Left lung (tissue), 14 donors: ENCODE results near the gene KRTAP10-9. TPM values are rescaled to one million over a fixed set of nuclear protein-coding genes. Genes with fewer than 3 reads are reported as not detected.
A peak's percentile ranks its signal among the peaks of the same experiment; 100 is the strongest.
"Not testable (repeated sequence)": the region's sequence is repeated elsewhere in the genome, so short reads cannot be mapped to it uniquely, and the experiment has no call there.

ENCODE experiments used
- ATAC-seq: fragments of 200-7000 bp; cut with Tn5 transposase; one replicate; pipeline ENCODE4 v1.9.1; 2020; ENCODE audit warnings: moderate library complexity
- DNase-seq, 4 donors: peaks; one replicate each; pipeline ENCODE4 v3.0.0-alpha.2; 2013 to 2020
- H3K27ac ChIP-seq, 2 donors: fragments of 200-600 bp; sonication (generic) in 1 of 2; one replicate each; pipeline versions ENCODE4 v1.5.0 to v1.8.0; 2020 to 2021
- H3K27me3 ChIP-seq, 2 donors: fragments of 200-600 bp; sonication (generic) in 1 of 2; one replicate each; pipeline versions ENCODE4 v1.5.0 to v1.8.0; 2020 to 2021
- H3K36me3 ChIP-seq, 2 donors: fragments of 200-600 bp; sonication (generic) in 1 of 2; one replicate each; pipeline versions ENCODE4 v1.5.0 to v1.8.0; 2020 to 2021
- H3K4me1 ChIP-seq, 2 donors: fragments of 200-600 bp; one replicate each; pipeline ENCODE4 v1.8.0; 2021
- H3K4me3 ChIP-seq, 2 donors: fragments of 200-600 bp; sonication (generic) in 1 of 2; one replicate each; pipeline versions ENCODE4 v1.5.0 to v1.8.0; 2020 to 2021; ENCODE audit warnings: mild to moderate bottlenecking in 1 of 2
- H3K9me3 ChIP-seq, 2 donors: fragments of 200-600 bp; sonication (generic) in 1 of 2; one replicate each; pipeline versions ENCODE4 v1.5.0 to v1.8.0; 2020 to 2021
- CTCF ChIP-seq, 2 donors: fragments of 200-600 bp; sonication (generic) in 1 of 2; IDR thresholded peaks; one replicate each; pipeline versions ENCODE4 v1.5.0 to v1.8.0; 2021; ENCODE audit warnings: antibody characterized with exemption in 2 of 2
- intact Hi-C, 2 donors: fragments of 100-400 bp; cut with DNase I; formaldehyde crosslinking; loops; one replicate each; pipeline versions ENCODE4 v1.11.2 to v1.14.2; 2022
- long read RNA-seq, 12 donors: library from polyadenylated mRNA in 2 of 12; unstranded in 2 of 12; transcript quantifications; one replicate each; pipeline ENCODE4 v2.0.0 and lab custom pipeline, GENCODE V29; 2019 to 2026
- polyA plus RNA-seq, 6 donors: library from polyadenylated mRNA; unstranded; fragments of 120-200 nt; gene quantifications; one replicate each; pipeline ENCODE4 v1.2.1, GENCODE V29; 2013; ENCODE audit not compliant: insufficient read length in 6 of 6
- total RNA-seq, 2 donors: library from RNA; stranded (reverse); fragmentation: NEBNext Ultra II Directional; extraction: Animal tissue kit (Norgen Biotek cat#: 25700); gene quantifications; one replicate each; pipeline ENCODE4 v1.2.1, GENCODE V29; 2021
- donor health status: DM: no; HTN: yes; CAD: no.
- donor health status: DM: no; HTN: no; CAD: no.

Gene KRTAP10-9, protein sequence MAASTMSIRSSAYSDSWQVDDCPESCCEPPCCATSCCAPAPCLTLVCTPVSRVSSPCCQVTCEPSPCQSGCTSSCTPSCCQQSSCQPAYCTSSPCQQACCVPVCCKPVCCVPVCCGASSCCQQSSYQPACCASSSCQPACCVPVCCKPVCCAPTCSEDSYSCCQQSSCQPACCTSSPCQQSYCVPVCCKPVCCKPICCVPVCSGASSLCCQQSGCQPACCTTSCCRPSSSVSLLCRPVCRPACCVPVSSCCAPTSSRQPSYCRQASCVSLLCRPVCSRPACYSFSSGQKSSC
- total RNA-seq (not detected), polyA plus RNA-seq (not detected)
- long read RNA-seq, donor 1: 0 reads
- long read RNA-seq, donor 2: 0 reads
- long read RNA-seq, donor 3: 0 reads
- long read RNA-seq, donor 4: 0 reads
- long read RNA-seq, donor 5: 0 reads
- long read RNA-seq, donor 6: 0 reads
- long read RNA-seq, donor 7: 0 reads
- long read RNA-seq, donor 8: 0 reads
- long read RNA-seq, donor 9: 0 reads
- long read RNA-seq, donor 10: 0 reads
- long read RNA-seq, donor 11: 0 reads
- long read RNA-seq, donor 12: 0 reads

GRCh38 chr21:44626673-44627143 lies at the start of gene KRTAP10-9:
TSS of gene KRTAP10-9 (plus strand) at chr21:44627093. CDS start at chr21:44627172, 79 bp downstream.
- intact Hi-C loops: no loop called here
- Histone ChIP-seq H3K36me3 (no peaks in the 10 kb centered on the region), H3K27me3 (peaks cover 0 to 26% of the 10 kb centered on the region in 2 donors), H3K4me3 (no peak within 1 kb of the TSS), H3K9me3 (peaks cover 3 to 37% of the 10 kb centered on the region in 2 donors), H3K4me1 (no peaks in the 10 kb centered on the region), H3K27ac (no peak within 1 kb of the TSS)
- no peak for ATAC-seq
- DNase-seq: peak in 1 of 4 donors; percentile 31
- no peak for TF ChIP-seq CTCF (IDR thresholded peaks at IDR 0.05)

DNA sequence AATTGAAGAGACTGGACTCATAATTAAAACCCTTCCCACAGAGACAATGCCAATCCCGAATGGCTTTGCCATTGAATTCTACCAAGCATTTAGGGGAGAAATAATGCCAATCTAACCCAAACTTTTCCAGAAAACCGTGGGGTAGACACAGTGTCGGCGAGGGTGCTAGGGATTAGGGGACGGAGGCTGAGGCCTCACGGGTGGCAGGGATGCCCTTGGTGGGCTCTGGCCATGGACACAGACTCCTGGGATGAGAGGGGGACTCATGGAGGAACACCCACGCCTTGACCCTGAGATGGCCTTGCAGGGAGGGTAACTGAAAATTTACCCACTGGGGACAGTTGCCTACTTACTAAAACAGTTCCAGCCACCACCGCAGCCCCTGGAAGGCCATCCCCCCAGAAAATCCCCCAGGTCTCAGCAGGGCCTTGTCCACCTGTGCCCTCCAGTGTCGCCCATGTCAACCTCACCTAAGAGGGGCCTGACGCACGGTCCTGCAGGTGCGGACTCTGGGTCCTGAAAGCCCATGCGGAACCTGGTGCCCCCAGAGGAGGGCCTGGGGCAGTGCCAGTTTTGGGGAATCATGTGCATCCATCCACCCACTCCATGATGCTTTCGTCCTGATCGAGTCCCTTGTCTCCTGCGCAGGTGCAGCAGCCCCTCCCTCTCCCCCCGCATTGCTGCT lies 48.4 kb upstream of the KRTAP10-9 start:
- Histone ChIP-seq H3K27ac (no peak overlapping the region), H3K4me1 (no peaks in the 10 kb centered on the region), H3K9me3 (peaks cover 0 to 35% of the 10 kb centered on the region in 2 donors), H3K27me3 (peaks cover 0 to 48% of the 10 kb centered on the region in 2 donors), H3K36me3 (no peaks in the 10 kb centered on the region), H3K4me3 (no peak overlapping the region)
- DNase-seq (no peak), ATAC-seq (no peak)
- no peak for TF ChIP-seq CTCF (IDR thresholded peaks at IDR 0.05)
- intact Hi-C loops: no loop called here

DNA sequence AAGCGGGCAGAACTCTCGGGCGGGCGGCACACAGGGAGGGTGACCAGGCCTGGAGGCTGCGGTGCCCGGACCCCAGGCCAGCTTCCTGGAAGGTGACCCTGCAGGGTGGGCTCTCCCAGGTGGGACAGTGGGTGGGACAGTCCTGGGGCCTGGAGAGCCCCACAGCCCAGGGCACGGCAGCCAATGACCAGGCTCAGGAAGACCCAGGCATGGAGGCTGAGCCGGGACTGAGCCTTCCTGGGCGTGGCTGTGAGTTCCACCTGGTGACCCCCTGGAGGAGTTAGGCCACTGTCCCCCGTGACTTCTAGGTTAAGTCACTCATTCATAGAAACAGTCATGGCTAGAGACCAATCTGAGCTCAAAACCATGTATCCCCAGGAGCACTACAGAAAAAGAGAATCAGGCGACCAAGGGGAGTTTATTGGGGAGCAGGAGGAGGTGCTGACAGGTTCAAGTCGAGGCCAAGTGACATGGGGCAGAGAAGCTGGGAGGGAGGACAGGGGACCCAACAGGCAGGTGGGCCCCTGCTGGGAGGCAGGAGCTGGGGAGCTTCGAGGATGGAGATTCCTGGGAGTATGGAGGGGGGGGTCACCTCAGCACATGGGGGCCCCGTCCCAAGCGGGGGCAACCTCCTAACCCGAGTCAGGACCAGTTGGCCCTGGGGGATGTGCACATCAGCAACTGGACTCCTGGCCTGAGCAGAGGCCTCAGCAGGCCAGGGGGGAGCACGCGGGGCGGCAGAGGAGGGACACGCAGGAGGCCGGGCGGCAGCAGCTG lies 47.6 kb upstream of the KRTAP10-9 start:
- ATAC-seq (no peak), DNase-seq (no peak)
- TF ChIP-seq CTCF (IDR thresholded peaks at IDR 0.05): no peak
- H3K36me3 ChIP-seq: no peaks in the 10 kb centered on the region
- no peak overlapping the region for H3K27ac ChIP-seq
- H3K9me3 ChIP-seq: peaks cover 0 to 35% of the 10 kb centered on the region in 2 donors
- peaks cover 0 to 50% of the 10 kb centered on the region in 2 donors for H3K27me3 ChIP-seq
- no peak overlapping the region for H3K4me3 ChIP-seq
- intact Hi-C loops: no loop called here
- no peaks in the 10 kb centered on the region for H3K4me1 ChIP-seq

GRCh38 chr21:44579833-44580144 lies 47.1 kb upstream of the KRTAP10-9 start:
- no peak for TF ChIP-seq CTCF (IDR thresholded peaks at IDR 0.05)

GRCh38 chr21:44580231-44580821 lies 46.6 kb upstream of the KRTAP10-9 start, which contains the start of gene KRTAP10-5:
TSS of gene KRTAP10-5 (minus strand) at chr21:44580604. CDS start at chr21:44580578, 26 bp downstream.
- H3K4me3 ChIP-seq, H3K36me3 ChIP-seq, DNase-seq, H3K4me1 ChIP-seq, H3K27ac ChIP-seq, ATAC-seq, intact Hi-C loops: not testable (repeated sequence)
- peaks cover 0 to 35% of the 10 kb centered on the region in 2 donors for H3K9me3 ChIP-seq
- H3K27me3 ChIP-seq: peaks cover 0 to 48% of the 10 kb centered on the region in 2 donors

More at GRCh38 chr21:44579833-44580144, 47.1 kb upstream of the KRTAP10-9 start:
- no peak for ATAC-seq
- Histone ChIP-seq H3K36me3 (no peaks in the 10 kb centered on the region), H3K27ac (no peak overlapping the region), H3K9me3 (peaks cover 0 to 35% of the 10 kb centered on the region in 2 donors), H3K4me1 (no peaks in the 10 kb centered on the region), H3K27me3 (peaks cover 0 to 48% of the 10 kb centered on the region in 2 donors), H3K4me3 (no peak overlapping the region)
- intact Hi-C loops: no loop called here
- no peak for DNase-seq
